ENCODE results near the gene NR1D1. TPM values are rescaled to one million over a fixed set of nuclear protein-coding genes. Genes with fewer than 3 reads are reported as not detected.

The NR1D1 gene
- total and polyA plus RNA-seq, 2 of the 13 experiments (the other 11 are each of a cell fraction or from before 2014, with no cell fraction given), result 2.1 to 2.7 TPM

- TF ChIP-seq, protein P1, sequence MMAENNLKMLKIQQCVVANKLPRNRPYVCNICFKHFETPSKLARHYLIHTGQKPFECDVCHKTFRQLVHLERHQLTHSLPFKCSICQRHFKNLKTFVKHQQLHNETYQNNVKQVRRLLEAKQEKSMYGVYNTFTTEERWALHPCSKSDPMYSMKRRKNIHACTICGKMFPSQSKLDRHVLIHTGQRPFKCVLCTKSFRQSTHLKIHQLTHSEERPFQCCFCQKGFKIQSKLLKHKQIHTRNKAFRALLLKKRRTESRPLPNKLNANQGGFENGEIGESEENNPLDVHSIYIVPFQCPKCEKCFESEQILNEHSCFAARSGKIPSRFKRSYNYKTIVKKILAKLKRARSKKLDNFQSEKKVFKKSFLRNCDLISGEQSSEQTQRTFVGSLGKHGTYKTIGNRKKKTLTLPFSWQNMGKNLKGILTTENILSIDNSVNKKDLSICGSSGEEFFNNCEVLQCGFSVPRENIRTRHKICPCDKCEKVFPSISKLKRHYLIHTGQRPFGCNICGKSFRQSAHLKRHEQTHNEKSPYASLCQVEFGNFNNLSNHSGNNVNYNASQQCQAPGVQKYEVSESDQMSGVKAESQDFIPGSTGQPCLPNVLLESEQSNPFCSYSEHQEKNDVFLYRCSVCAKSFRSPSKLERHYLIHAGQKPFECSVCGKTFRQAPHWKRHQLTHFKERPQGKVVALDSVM (CRISPR knock-in tag; IDR thresholded peaks at IDR 0.05), result no peak
- no peak for TF ChIP-seq NPAS2 (CRISPR knock-in tag; IDR thresholded peaks at IDR 0.05; ENCODE audit: borderline replicate concordance)
- TF ChIP-seq GTF2F1 (IDR thresholded peaks at IDR 0.05; ENCODE audit: low read length), result no peak
- no peak; the same call in 1 of the 2 replicates for TF ChIP-seq ZNF691 (CRISPR knock-in tag; IDR thresholded peaks at IDR 0.05; ENCODE audit: borderline replicate concordance, low read depth)
- TF ChIP-seq ZNF350 (CRISPR knock-in tag; IDR thresholded peaks at IDR 0.05; ENCODE audit: borderline replicate concordance, low read depth), result no peak; the same call in 1 of the 2 replicates
- TF ChIP-seq FUBP1 (CRISPR knock-in tag; IDR thresholded peaks at IDR 0.05; ENCODE audit: borderline replicate concordance), result no peak
- no peak for TF ChIP-seq BRCA1 (CRISPR knock-in tag; IDR thresholded peaks at IDR 0.05)
- no peak for TF ChIP-seq DPF2 (CRISPR knock-in tag; IDR thresholded peaks at IDR 0.05; ENCODE audit: borderline replicate concordance, low read depth)
- TF ChIP-seq, protein P2, sequence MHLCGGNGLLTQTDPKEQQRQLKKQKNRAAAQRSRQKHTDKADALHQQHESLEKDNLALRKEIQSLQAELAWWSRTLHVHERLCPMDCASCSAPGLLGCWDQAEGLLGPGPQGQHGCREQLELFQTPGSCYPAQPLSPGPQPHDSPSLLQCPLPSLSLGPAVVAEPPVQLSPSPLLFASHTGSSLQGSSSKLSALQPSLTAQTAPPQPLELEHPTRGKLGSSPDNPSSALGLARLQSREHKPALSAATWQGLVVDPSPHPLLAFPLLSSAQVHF (CRISPR knock-in tag; IDR thresholded peaks at IDR 0.05), result no peak
- 0 out of 2 replicates have a peak, but pooled peaks have one; percentile 25 for TF ChIP-seq SMAD3 (CRISPR knock-in tag; IDR thresholded peaks at IDR 0.05)
- TF ChIP-seq, protein P3, sequence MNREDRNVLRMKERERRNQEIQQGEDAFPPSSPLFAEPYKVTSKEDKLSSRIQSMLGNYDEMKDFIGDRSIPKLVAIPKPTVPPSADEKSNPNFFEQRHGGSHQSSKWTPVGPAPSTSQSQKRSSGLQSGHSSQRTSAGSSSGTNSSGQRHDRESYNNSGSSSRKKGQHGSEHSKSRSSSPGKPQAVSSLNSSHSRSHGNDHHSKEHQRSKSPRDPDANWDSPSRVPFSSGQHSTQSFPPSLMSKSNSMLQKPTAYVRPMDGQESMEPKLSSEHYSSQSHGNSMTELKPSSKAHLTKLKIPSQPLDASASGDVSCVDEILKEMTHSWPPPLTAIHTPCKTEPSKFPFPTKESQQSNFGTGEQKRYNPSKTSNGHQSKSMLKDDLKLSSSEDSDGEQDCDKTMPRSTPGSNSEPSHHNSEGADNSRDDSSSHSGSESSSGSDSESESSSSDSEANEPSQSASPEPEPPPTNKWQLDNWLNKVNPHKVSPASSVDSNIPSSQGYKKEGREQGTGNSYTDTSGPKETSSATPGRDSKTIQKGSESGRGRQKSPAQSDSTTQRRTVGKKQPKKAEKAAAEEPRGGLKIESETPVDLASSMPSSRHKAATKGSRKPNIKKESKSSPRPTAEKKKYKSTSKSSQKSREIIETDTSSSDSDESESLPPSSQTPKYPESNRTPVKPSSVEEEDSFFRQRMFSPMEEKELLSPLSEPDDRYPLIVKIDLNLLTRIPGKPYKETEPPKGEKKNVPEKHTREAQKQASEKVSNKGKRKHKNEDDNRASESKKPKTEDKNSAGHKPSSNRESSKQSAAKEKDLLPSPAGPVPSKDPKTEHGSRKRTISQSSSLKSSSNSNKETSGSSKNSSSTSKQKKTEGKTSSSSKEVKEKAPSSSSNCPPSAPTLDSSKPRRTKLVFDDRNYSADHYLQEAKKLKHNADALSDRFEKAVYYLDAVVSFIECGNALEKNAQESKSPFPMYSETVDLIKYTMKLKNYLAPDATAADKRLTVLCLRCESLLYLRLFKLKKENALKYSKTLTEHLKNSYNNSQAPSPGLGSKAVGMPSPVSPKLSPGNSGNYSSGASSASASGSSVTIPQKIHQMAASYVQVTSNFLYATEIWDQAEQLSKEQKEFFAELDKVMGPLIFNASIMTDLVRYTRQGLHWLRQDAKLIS (CRISPR knock-in tag; IDR thresholded peaks at IDR 0.05), result no peak
- TF ChIP-seq, protein P4, sequence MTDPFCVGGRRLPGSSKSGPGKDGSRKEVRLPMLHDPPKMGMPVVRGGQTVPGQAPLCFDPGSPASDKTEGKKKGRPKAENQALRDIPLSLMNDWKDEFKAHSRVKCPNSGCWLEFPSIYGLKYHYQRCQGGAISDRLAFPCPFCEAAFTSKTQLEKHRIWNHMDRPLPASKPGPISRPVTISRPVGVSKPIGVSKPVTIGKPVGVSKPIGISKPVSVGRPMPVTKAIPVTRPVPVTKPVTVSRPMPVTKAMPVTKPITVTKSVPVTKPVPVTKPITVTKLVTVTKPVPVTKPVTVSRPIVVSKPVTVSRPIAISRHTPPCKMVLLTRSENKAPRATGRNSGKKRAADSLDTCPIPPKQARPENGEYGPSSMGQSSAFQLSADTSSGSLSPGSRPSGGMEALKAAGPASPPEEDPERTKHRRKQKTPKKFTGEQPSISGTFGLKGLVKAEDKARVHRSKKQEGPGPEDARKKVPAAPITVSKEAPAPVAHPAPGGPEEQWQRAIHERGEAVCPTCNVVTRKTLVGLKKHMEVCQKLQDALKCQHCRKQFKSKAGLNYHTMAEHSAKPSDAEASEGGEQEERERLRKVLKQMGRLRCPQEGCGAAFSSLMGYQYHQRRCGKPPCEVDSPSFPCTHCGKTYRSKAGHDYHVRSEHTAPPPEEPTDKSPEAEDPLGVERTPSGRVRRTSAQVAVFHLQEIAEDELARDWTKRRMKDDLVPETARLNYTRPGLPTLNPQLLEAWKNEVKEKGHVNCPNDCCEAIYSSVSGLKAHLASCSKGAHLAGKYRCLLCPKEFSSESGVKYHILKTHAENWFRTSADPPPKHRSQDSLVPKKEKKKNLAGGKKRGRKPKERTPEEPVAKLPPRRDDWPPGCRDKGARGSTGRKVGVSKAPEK (CRISPR knock-in tag; IDR thresholded peaks at IDR 0.05; ENCODE audit: borderline replicate concordance), result no peak
- no peak for TF ChIP-seq ISL2 (CRISPR knock-in tag; IDR thresholded peaks at IDR 0.05)
- 0 out of 2 replicates have a peak, but pooled peaks have one; percentile 13 for TF ChIP-seq FOXK1 (CRISPR knock-in tag; IDR thresholded peaks at IDR 0.05; ENCODE audit: borderline replicate concordance, low read depth)
Observed at GRCh38 chr17:40075201-40075941, 25.0 kb downstream of the NR1D1 start (continued).
